ENCODE data around the gene LSM14A. TPM values are rescaled to one million over a fixed set of nuclear protein-coding genes. Genes with fewer than 3 reads are reported as not detected.

Gene LSM14A
- total and polyA plus RNA-seq, 2 of the 13 experiments (the other 11 are each of a cell fraction or from before 2014, with no cell fraction given) = 77.0 to 83.6 TPM

GRCh38 chr19:34254046-34254697, 81.9 kb downstream of the LSM14A start, which contains the start of gene GARRE1 (continued):
- TF ChIP-seq ZNF142 (CRISPR knock-in tag; IDR thresholded peaks at IDR 0.05) (no peak), MLX (CRISPR knock-in tag; IDR thresholded peaks at IDR 0.05) (no peak), ZNF20 (CRISPR knock-in tag; IDR thresholded peaks at IDR 0.05) (no peak), RFX5 (IDR thresholded peaks at IDR 0.05; ENCODE audit: low read depth, low read length) (no peak), ETS1 (CRISPR knock-in tag; IDR thresholded peaks at IDR 0.05) (no peak), GRHL1 (CRISPR knock-in tag; conservative IDR thresholded peaks at IDR 0.05) (no peak), ZMYM2 (CRISPR knock-in tag; IDR thresholded peaks at IDR 0.05) (no peak), ZNF160 (CRISPR knock-in tag; IDR thresholded peaks at IDR 0.05) (no peak), ZBTB39 (CRISPR knock-in tag; IDR thresholded peaks at IDR 0.05) (no peak), ELF4 (CRISPR knock-in tag; IDR thresholded peaks at IDR 0.05; ENCODE audit: borderline replicate concordance) (peak; percentile 48; the same call in 1 of the 2 replicates), ZNF704 (CRISPR knock-in tag; IDR thresholded peaks at IDR 0.05; ENCODE audit: borderline replicate concordance) (no peak)
